ENCODE results near the gene ETNK2.
A peak's percentile ranks its signal among the peaks of the same experiment; 100 is the strongest.

ETNK2 gene

DNA sequence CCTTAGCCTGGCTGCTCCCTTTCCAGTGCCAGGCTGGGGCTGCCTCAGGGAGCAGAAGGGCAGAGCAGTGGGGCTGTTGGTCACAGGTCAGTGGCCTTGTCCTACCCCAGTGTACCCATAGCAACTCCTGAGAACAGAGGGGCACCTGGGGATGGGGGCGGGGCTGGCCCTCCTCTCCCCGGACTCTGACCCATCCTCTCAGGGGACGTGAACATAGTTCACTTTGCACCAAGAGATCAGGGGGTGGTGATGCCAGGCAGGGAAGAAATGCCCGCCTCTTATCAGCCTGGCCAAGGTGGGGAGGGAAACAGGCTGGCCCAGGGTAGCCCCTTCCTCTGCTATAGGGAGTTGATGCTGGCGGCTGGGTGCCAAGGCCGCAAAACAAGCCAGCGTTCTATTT is 4.9 kb downstream of the ETNK2 start:
- DNase-seq = no peak

- no peak for DNase-seq
Observed at GRCh38 chr1:204146309-204146708, 5.5 kb downstream of the ETNK2 start.

- DNase-seq = no peak
Observed at GRCh38 chr1:204145033-204145504, 6.8 kb downstream of the ETNK2 start.

- DNase-seq = no peak
Observed at GRCh38 chr1:204143276-204144041, 8.4 kb downstream of the ETNK2 start.

DNA sequence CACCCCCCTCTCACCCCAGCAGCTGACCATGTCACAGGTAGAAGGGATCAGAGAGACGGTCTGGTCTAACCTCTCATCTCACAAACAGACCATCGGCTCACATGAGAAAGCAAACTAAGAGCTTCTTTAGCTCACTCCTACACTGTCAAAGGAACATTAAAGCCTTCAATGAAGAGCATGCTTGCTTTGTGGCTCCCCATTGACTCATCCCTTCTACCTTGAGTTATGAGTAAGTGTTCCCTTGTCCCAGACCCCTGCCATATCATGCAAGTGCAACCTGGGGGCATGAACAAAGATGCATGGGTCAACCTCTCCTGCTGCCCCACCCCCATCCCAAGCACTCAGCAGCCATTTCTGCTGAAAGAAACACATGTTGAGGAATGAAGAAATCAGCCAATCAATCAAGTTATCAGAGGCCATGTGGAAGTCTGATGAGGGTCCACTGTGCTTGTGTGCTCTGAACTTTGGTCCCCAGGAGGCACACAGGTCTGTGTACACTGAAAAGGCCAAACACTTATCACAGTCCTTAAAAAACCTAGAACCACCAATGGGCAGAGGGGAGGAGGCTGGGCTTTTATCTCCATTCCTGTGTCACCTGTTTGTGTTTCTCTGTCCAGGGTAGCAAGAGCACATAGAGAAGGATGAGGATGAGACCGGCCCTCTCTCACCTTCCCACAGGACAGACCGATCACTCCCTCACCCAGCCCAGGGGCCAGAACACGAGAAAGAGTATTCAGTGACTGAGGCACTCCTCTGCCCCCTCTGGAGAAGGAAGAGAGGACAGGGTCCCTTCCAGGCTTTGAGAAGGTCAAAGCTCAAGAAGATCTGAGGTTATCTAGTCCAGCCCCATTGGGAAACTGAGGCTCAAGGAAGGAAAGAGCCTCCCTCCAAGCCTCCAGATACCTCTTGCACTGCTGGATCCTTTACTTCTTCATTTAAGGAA is 9.5 kb downstream of the ETNK2 start:
- DNase-seq = no peak

DNA sequence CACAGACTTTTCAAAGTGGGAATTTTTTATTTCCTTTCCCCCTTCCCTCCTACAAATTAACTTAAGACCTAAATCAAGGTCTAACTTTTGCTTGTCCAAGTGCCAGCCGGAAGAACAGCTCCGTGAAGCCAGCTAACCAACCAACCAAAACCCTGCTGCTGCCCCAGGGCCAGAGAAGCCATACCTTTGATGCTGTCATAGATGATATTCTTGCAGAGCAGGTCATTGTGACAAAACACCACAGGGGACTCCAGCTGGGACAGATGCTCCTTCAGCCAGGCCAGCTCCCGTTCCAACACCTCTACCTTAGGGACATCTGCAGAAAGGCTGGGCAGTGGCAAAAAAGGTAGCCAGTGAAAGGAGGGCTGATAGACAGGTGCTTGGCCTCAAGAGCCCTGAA is 10.7 kb downstream of the ETNK2 start:
- no peak for DNase-seq

DNA sequence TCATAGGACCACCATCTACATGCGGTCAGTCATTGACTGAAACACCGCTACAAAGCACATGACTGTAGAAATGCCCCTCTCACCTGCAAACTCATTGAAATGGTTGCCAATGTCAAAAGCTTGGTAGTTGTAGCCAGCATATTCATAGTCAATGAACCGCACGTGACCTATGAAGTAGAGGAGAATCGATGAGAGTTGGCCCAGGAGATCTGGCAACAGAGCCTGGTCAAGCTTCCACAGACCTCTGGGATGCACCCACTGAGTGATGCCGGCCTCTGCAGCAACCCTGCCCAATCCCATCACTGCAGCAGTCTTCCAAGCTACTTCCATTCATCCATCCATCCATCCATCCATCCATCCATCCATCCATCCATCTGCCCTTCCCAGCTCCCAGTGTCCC is 11.9 kb downstream of the ETNK2 start:
- DNase-seq = no peak

DNA sequence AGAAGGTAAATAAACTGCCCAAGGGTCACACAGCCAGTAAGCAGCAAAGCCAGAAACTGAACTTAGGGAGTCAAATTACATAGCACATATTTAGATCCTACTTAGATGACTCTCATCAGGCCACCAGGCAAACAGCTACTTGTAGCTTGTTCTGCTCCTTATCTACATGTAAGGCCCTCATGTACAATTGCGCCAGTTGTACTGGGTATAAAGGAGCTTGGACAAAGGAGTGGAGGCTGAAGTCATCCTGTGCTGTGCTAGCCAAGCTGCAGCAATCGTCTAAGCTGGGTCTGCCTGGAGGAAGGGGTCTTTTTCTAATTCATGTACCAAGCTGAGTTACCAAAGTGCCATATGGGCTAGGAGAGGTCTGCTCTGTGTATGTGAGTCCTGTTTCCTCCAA is 12.8 kb downstream of the ETNK2 start:
- no peak for DNase-seq

GRCh38 chr1:204136814-204137213 is 15.0 kb downstream of the ETNK2 start:
- DNase-seq = no peak

DNA sequence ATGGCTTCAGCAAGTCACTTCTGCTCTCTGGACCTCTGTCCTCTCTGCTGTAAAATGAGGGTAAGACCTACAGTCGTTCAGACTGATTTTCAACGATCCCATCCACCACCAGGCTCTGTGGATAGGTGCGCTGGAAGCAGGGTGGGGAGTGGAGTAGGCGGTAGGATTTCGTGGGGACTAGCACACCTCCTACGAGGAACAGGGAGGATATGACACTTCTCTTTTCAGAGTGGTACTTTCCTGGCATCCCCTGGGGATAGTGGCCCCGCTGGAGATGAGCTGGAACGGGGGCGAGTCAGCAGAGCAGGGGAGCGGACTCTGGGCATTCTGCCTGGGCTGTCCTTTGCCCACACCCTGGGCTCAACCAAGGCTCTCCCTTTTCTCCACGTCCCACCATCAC is 17.7 kb downstream of the ETNK2 start:
- no peak for DNase-seq

DNA sequence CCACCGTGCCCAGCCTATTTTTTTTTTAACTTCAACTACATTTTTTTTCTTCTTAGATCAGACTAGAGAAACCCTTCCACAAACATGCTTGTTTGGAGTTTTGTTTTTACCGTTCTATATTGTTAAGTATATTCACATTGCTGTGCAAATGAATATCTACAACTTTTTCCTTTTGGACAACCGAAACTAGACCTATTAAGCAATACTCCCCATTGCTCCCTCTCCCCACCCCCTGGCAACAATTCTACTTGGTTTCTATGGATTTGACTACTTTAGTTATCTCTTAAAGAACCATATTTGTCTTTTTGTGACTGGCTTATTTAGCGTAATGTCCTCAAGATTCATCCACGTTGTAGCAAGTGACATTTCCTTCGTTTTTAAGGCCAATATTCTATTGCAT is 19.1 kb downstream of the ETNK2 start:
- DNase-seq = no peak

DNA sequence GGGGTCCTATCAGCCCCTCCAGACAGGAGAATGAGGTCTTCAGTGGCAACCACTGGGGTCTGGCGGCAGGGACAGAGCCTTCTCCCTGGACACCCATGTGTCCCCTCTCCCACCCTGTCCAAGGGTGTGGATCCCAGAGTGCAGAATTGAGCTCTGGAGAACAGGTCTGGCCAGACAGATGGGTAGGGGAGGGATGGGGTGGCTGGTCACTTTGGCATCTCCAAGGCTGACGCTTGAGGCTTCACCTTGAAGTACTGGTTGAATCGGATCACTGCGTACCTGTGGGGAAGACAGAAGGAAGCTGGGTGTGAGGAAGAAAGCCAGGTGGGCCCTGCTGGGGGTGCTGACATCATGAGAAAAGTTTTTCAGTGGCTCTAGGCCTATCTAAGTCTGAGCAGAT is 19.9 kb downstream of the ETNK2 start:
- no peak for DNase-seq

GRCh38 chr1:204130981-204131892 is 20.6 kb downstream of the ETNK2 start:
- no peak for DNase-seq

DNA sequence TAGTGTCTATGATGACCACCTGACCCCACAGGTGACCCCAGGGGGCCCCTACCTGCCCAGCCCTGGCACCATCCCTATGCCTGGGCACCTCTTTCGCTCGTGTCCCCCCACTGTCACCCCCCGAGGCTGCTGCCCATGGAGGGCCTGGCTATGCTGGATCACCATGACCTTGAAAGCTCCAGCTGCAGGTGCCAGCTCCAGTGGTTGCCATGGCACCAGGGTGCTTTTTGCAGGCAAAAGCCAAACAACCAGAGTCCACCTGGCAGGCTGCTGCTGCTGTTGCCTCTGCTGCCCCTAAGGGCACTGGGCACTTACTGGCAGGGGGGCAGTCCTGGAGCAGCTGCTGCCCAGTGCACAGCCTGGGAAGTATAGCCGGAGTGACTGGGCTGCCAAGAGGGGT is 21.7 kb downstream of the ETNK2 start:
- DNase-seq = peak; percentile 81

DNA sequence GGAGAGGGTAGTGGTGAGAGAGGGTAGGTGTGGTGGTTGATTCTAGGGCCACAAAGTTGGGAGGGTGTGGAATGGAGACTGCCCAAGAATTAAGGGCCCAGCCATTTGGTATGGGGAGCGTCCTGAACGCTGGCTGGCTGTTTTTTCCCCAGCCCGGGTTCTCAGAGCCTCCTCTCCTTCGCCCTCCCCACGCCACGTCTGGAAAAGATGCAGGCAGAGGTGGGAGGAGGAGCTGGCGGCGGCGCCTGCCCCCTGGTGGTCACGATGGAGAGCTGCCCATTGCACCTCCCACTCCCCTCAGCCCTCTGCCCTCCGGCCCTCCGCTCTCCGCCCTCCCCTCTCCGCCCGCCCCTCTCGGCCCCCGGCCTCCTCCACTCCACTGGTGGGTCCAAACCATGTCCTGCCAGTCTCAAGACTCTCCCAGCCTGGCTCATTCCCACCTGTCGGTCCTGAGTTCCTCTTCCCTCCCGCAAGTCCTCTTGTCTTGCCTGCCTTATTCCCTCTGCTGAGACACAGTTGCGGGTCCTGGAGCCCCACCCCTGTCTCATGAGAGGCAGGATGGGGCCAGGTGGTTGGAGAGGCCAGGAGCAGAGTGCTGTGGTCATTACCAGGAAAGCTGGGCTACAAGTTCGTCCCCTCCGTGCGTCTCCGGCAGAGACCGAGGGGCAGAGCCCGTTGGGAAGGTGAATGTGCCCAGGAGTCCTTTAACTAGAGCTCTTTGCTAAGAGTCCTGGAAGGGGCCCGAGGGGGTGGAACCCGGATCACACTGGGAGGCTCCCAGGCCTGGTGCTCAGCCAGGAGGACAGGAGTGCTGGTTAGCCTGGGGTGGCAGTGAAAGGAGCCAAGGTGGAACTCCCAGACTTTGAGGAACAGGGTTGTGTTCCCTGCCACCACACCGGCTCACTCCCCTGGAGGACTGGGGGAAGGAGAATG is 22.6 kb downstream of the ETNK2 start:
- DNase-seq = peak; percentile 68

- no peak for DNase-seq
Observed at GRCh38 chr1:204128464-204128963, 23.3 kb downstream of the ETNK2 start.

- DNase-seq = peak; percentile 54
Observed at GRCh38 chr1:204127597-204128242, 24.1 kb downstream of the ETNK2 start.

DNA sequence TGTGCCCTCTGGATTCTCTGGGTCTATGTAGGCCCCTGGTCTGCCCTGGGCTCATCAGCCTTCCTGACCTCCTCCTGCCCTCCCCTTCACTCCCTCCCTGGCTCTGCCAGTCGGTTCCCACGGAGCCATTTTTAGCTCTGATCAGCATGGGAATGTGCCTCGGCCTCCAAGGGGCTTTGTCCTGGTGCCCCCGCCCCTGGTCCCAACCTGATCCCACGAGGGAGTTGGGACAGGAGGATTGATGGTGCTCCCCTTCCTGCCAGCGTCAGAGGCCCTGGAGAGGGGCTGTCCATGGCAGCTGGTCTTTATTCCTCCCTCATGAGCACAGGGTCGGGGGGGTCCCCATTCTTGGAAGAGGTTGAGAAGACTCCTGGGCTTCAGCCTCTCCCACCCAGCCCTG is 24.9 kb downstream of the ETNK2 start:
- no peak for DNase-seq

GRCh38 chr1:204126386-204126785 is 25.5 kb downstream of the ETNK2 start:
- DNase-seq = no peak

DNA sequence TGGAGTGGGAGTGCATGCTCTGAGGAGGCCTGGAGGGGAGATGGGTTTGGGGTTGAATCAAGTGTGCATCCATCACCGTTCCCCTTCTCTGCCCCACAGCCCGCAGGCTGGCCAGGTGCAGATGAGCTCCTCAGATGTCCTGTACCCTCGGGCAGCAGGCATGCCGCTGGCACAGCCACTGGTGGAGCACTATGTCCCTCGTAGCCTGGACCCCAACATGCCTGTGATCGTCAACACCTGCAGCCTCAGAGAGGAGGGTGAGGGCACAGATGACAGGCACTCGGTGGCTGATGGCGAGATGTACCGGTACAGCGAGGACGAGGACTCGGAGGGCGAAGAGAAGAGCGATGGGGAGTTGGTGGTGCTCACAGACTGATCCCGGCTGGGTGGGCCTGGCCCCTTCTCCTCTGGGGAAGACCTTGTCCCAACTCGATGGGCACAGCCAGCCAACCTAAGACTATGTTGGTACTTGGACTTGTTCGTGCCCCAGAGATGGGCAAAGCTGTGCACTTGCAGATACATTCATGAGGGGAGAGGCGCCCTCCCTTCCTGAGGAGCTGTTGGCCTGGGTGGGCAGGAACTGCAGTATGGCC is 26.0 kb downstream of the ETNK2 start:
- DNase-seq = no peak

DNA sequence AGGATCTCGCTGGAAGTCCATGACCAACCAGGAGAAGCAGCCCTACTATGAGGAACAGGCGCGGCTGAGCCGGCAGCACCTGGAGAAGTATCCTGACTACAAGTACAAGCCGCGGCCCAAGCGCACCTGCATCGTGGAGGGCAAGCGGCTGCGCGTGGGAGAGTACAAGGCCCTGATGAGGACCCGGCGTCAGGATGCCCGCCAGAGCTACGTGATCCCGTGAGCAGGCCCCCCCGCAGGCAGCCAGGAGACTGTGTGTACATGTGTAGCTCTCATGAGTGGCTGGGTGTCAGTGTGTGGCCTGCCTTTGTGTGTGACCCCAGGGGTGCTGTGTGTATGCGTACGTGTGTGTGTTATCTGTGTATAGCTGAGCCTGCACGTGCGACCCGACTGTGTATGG is 27.2 kb downstream of the ETNK2 start:
- DNase-seq = no peak
